HG03139 (cell line): ENCODE measurements around the gene RERE.

Source experiments
- ATAC-seq: cut with Tn5 transposase; IDR thresholded peaks from one replicate; pipeline ENCODE4 v1.9.1; 2021; ENCODE audit not compliant: unreplicated experiment

Gene RERE

GRCh38 chr1:8493916-8494540, 323.4 kb downstream of the RERE start:
- no peak for ATAC-seq

GRCh38 chr1:8487249-8487648, 330.2 kb downstream of the RERE start:
- ATAC-seq = no peak

GRCh38 chr1:8486047-8486446, 331.4 kb downstream of the RERE start:
- no peak for ATAC-seq

- no peak for ATAC-seq
These were observed 333.9 kb downstream of the RERE start for GRCh38 chr1:8483586-8483985.

- no peak for ATAC-seq
These were observed 334.5 kb downstream of the RERE start for GRCh38 chr1:8482979-8483381.

GRCh38 chr1:8481650-8482380, 335.6 kb downstream of the RERE start:
- ATAC-seq = no peak

GRCh38 chr1:8478566-8478965, 338.9 kb downstream of the RERE start:
- ATAC-seq = no peak

GRCh38 chr1:8477983-8478362, 339.5 kb downstream of the RERE start:
- ATAC-seq = no peak

GRCh38 chr1:8477166-8477982, 340.1 kb downstream of the RERE start:
- peak; percentile 64 for ATAC-seq

GRCh38 chr1:8476006-8476405, 341.4 kb downstream of the RERE start:
- no peak for ATAC-seq

GRCh38 chr1:8474369-8474768, 343.1 kb downstream of the RERE start:
- ATAC-seq = no peak

- ATAC-seq = no peak
These were observed 343.5 kb downstream of the RERE start for GRCh38 chr1:8473891-8474300.

- ATAC-seq = no peak
These were observed 344.1 kb downstream of the RERE start for GRCh38 chr1:8473121-8473875.

GRCh38 chr1:8472668-8473067, 344.8 kb downstream of the RERE start:
- no peak for ATAC-seq

- no peak for ATAC-seq
These were observed 346.0 kb downstream of the RERE start for GRCh38 chr1:8471451-8471850.

- no peak for ATAC-seq
These were observed 348.7 kb downstream of the RERE start for GRCh38 chr1:8468751-8469150.

- ATAC-seq = no peak
These were observed 350.1 kb downstream of the RERE start for GRCh38 chr1:8467308-8467707.

- no peak for ATAC-seq
These were observed 351.7 kb downstream of the RERE start for GRCh38 chr1:8465692-8466091.

- ATAC-seq = no peak
These were observed 352.4 kb downstream of the RERE start for GRCh38 chr1:8465013-8465412.

GRCh38 chr1:8464377-8464776, 353.1 kb downstream of the RERE start:
- ATAC-seq = no peak
